ENCODE measurements around the gene DMBT1.
A peak's percentile ranks its signal among the peaks of the same experiment; 100 is the strongest.
"Not testable (repeated sequence)": the region's sequence is repeated elsewhere in the genome, so short reads cannot be mapped to it uniquely, and the experiment has no call there.

The DMBT1 gene

GRCh38 chr10:122549636-122550035 is 10.9 kb upstream of the DMBT1 start:
- no peak for DNase-seq (ENCODE audit: low read depth)

GRCh38 chr10:122550427-122550826 is 10.1 kb upstream of the DMBT1 start:
- no peak for DNase-seq (ENCODE audit: low read depth)

DNA sequence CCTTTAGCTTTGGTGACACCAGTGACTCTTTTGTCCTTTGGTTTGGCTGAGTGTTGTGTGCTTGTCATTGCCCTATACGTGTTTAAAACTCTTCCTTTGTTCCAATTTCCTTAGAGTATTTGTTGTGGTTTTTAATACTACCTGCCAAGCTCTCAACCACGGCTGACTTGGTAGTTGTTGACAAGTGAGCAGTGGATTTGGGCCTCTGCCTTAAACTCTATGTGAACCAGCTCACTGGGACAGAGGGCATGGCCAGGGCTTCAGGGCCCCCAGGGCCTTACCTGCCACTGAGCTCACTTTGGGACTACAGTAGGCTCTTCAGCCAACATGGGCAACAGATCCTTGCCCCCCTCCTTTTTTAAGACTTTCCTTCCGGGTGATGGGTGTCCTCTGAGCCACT is 9.6 kb upstream of the DMBT1 start:
- DNase-seq (ENCODE audit: low read depth) = no peak

DNA sequence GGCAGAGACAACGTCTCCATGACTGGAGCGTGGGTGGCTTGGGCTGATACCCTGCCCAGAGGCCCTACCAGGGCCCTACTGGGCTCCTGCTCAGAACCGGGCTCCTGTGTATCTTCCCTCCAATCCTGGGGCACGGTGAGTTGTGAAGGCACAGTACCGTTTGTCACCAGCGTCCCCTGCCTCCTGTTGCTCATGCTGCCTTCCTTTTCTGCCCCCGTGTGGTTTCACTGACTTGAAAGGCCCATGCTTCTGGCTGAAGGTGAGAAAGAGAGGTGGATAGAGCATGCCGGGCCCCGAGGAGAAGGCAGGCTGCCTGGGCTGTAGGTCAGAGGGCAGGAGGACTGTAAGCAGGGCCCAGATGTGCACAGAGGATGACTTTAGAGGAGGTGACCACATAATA is 9.1 kb upstream of the DMBT1 start:
- DNase-seq (ENCODE audit: low read depth) = no peak

DNA sequence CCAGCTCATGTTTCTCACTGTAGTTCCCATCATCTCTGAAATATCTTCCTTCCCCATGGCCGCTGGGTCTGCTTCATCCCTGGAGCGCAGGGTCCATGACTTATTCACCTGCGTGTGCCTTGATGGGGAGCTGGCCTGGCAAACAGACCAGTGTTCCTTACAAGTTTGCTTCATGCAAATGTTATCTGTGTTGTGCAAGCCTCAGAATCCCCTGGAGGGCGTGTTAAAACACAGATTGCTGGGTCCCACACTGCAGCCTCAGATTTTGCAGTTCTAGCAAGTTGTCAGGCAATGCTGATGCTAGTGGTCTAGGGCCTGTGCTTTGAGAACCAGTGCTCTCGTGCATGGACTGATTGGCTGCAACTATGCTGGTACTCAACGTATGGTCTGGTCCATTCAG is 7.2 kb upstream of the DMBT1 start:
- no peak for DNase-seq (ENCODE audit: low read depth)

DNA sequence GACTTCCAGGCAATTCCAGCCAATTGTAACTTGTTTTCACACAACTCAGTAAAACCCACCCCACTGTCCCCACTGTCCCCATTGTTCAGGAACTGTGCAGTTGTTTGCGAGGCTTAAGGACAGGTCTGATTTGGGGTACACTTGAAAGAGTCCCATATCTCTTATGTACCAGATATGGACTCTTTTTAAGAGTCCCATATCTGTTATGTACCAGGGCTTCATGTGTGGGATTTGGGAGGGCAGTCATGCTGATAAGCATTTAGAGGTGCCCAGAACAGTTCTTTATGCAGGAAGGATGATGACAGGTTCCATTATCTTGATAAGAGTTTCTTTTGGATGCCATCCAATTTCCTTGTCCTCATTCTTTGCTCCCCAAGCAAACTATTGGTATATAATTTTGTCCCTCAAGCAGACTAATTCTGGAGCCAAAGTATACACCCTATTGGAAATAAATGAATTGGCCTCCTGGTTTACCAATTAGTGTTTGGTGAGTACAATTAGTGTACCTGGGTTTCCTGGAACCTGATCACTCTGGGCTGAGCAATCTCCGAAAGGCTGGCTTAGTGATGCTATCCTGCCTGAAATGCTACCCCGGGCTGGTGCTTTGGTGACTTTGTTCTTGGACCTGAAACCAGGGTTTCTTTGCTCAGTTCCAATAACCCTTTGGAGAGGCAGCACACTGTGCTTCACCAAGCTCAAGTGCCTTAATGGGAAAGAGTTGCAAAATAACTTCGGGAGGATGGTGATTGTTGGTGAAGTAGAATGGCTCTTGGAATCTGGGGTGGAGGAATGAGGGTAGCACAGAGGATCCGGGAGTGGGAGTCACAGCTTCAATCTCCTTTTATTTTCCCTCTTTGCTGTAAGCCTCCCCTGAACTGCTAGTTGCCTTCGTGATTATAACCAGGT is 6.2 kb upstream of the DMBT1 start:
- DNase-seq (ENCODE audit: low read depth) = no peak

- no peak for DNase-seq (ENCODE audit: low read depth)
These were observed 5.1 kb upstream of the DMBT1 start for GRCh38 chr10:122555442-122555841.

DNA sequence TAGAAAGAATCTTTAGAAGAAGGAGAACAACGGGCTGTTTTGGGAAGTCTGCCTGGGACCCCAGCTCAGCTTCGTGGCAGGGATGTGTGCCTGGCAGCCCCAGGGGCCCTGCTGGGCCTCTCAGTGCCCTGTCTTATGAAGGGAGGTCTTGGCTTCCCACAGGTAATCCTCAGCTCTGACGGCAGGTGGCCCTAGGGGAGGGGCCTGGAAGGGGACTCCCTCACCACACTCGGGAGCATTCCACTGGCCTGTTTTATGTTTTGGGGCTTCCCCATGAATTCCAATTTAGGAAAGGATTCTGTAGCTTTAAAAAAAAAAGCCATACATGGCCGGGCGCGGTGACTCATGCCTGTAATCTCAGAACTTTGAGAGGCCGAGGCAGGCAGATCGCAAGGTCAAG is 3.0 kb upstream of the DMBT1 start:
- DNase-seq (ENCODE audit: low read depth) = no peak

DNA sequence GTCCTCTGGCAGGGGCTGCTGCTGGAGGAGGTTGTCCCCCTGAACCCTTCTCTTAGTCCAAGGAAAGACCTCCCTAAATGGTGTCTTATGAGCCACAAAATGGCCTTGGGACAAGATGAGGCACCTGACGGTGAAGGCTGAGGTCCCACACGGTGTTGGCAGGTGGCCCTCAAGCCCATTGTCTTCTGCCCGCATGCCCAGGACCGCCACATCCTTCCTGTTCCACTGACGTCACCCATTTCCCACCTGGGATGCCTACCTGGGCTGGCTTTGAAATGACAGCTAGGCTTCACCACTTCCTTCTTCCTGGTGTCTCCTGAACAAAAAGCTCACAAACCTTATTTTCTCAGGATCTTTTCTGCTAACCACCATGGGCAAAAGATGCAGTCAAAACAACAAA is 2.1 kb upstream of the DMBT1 start:
- DNase-seq (ENCODE audit: low read depth) = no peak

DNA sequence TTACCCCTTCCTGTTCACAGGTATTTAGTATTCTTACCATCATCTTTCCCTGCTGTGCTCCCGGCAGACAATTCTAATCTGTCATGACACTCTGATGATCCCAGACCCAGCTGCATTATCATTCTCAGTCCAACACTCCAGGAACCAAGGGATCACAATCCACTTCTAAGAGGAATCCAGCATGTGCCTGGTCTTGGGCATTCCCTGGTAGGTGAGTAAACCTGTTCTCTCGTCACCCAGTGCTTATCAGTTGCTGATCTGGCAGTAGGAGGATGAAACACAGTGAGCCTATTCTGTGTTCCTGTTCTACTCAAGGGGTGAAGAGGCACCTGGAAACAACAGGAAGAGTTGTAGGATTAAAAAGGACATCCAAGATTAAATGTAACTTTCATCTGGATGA is 1.3 kb upstream of the DMBT1 start:
- DNase-seq (ENCODE audit: low read depth) = no peak

- no peak for DNase-seq (ENCODE audit: low read depth)
These were observed 658 bp downstream of the DMBT1 start for GRCh38 chr10:122561212-122561611.

DNA sequence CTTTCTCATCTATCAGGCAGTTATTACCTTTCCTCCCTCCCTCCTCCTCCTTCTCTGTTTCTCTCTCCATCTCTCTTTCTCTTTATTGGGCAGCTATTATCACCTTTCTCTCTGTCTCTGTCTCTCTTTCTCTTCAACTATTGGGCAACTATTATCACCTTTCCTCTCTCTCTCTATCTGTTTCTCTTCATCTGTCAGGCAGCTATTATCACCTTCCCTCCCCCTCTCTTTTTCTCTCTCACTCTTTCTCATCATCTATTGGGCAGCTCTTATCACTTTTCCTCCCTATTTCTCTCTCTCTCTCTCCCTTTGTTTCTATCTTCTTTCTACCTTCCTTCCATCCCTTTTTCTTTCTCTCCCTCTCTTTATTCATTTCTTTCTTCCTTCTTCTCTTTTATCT is 1.2 kb downstream of the DMBT1 start:
- DNase-seq (ENCODE audit: low read depth) = no peak

- DNase-seq (ENCODE audit: low read depth) = no peak
These were observed 4.4 kb downstream of the DMBT1 start for GRCh38 chr10:122564980-122565379.

DNA sequence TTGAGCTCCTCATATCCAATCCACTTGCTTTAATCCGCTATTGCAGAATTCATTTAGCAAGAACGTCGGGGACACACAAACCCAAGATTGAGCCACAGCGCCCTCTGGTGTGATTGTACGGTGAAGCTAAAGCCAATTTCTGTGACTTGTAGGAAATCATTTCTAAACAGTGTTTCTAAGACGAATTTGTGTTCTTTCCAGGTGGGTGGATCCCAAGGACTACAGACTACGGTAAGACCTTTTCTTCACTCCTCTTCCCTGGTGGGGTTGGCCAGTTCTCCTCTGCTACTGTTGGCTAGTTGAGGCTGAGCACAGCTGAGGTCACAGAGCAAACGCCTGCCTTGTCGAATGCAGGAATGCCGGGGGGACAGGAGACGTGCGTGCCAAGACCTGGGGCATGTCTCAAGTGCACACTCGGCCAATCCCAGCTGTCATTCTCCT is 5.2 kb downstream of the DMBT1 start:
- peak; percentile 47 for DNase-seq (ENCODE audit: low read depth)

- DNase-seq (ENCODE audit: low read depth) = no peak
These were observed 6.1 kb downstream of the DMBT1 start for GRCh38 chr10:122566632-122567031.

GRCh38 chr10:122567056-122567660 is 6.6 kb downstream of the DMBT1 start:
- DNase-seq (ENCODE audit: low read depth) = no peak

DNA sequence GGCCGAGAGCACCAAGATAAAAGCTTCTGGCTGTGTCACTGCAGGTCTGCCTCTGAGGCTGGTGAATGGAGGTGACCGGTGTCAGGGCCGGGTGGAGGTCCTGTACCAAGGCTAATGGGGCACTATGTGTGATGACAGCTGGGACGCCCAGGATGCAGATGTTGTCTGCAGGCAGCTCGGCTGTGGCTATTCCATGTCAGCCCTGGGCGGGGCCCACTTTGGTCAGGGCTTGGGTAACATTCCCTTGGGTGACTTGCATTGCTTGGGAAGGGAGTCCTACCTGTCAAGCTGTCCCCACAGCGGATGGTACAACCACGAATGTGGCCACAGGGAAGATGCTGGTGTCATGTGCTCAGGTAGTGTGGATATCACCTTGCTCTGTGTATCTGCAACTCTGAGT is 8.0 kb downstream of the DMBT1 start:
- no peak for DNase-seq (ENCODE audit: low read depth)

DNA sequence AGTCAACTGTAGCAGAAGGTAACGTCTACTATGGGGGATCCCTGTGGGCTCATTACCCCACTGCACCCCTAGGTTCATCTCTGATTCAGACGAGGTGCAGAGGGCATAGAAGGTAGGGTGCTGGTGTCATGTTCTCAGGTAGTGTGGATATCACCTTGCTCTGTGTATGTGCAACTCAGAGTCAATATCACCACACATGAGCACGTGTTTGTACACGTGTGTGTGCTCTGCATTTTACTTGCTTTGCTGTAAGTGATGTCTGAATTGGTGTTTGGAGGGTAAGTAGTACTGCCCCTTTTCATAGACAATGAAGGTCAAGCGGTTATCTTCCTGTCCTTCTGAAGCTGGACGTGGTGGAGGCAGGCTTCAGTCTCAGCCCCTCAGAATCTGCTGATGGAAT is 10.4 kb downstream of the DMBT1 start:
- no peak for DNase-seq (ENCODE audit: low read depth)

DNA sequence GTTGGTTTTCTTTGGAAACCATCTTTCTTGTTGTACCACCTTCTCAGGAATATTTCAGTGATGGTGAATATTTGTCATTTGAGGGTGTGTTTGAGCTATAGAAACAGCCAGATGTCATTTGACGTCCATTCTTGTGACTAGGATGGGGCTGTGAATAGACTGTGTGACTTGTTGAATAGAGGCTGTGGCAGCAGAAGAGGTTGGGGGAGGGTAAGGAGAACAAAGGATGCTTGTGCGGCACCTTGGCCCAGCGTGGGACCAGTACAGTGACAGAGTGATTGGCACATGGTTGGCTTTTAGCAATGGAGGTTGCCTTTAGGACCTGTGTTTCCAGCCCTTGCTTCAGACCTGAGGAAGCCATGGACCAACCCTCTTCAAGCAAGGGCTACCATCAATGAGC is 11.3 kb downstream of the DMBT1 start:
- DNase-seq (ENCODE audit: low read depth) = no peak

DNA sequence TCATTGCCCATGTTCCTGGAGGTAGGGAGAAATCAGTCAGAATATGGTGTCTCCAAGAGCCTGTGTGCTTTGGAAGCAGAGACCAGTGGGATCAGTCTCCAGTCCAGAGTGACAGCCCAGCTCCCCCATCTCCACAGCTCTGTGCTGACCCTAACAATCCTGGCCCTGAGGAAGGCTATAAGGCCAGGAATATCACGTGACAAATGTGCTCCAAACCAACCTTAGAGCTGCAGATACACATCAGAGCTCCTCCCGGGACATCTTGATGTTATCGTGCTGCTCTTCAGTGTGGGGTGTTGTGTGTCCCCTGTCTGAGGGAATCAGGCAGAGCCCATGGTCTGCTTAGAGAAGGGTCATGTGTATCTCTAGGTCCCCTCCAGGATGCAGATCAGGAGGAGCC is 15.2 kb downstream of the DMBT1 start:
- no peak for DNase-seq (ENCODE audit: low read depth)

- DNase-seq (ENCODE audit: low read depth) = no peak
These were observed 15.7 kb downstream of the DMBT1 start for GRCh38 chr10:122576291-122576690.

DNA sequence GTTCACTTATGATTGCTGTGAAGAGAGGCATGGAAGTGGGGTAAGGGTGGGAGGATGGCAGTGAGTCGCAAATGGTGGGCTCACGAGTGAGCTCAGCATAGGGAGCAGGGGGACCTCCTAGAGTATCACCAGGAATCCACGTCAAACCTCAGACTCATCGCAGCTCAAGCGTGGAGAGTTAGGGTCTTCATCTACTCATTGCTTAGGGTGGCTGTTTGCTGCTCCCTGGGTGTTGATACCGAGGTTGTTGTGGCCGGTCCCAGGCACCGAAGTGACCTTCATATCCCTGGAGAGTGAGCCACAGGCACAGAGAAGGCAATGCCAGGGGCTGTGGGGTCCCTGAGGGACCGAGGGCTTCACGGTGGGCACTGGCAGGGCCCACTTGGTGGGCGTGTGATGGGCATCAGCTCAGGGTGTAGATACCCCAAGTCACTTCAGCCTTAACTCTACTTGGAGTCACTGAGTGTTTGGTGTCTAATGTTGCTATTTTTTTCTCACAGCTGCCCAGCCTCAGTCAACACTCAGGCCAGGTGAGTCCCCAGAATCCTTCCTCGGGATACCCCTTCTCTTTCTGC is 16.8 kb downstream of the DMBT1 start:
- DNase-seq (ENCODE audit: low read depth) = no peak

DNA sequence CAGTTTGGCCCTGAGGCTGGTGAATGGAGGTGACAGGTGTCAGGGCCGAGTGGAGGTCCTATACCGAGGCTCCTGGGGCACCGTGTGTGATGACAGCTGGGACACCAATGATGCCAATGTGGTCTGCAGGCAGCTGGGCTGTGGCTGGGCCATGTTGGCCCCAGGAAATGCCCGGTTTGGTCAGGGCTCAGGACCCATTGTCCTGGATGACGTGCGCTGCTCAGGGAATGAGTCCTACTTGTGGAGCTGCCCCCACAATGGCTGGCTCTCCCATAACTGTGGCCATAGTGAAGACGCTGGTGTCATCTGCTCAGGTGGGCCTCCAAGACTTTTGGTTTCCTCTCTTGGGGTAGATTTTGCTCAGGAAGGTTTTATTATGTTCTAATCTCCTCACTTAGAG is 25.5 kb downstream of the DMBT1 start:
- DNase-seq (ENCODE audit: low read depth) = not testable (repeated sequence)

Data from activated T-helper 1 cell treated with Interleukin-2 at 50 U/mL for 16 hours (primary cell).